Suppressor macrophage treated with lipopolysaccharide for 1 hour (primary cell): ENCODE measurements around the gene DHRS9.
A peak's percentile ranks its signal among the peaks of the same experiment; 100 is the strongest.

Experiments
- DNase-seq, 3 donors: peaks; one replicate each; pipeline ENCODE4 v3.0.0-alpha.2; 2020 to 2022

The DHRS9 gene

DNA sequence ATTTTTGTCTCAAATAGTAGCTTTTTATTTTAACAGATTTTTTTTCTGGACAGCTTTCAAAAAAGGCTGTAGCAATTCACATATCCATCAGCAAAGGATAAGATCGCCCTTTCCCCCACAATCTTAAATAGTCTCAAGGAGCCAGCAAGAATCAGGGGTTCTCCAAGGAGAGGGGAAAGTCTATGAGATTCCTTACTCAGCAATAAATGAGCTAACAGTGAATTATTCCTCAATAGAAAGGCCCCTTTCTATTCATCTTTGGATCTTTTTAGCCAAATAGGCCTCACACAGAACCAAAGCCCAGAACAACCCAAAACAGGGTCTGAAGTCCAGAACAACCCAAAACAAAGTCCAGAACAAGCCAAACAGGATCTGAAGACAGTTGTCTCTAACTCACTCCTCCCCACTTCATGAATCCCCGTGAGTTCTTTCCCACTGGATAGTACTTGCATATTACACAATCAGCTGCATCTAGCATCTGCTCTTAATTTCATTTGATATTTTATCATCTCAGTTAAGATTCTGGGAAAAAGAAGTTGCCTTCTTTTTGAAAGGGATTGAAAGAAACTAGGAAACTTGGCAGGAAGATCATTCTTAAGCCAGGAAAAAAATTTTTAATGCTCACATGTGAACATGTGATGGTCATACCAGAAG, 3.4 kb upstream of the DHRS9 start:
- DNase-seq: no peak

GRCh38 chr2:169066897-169067296, 2.5 kb upstream of the DHRS9 start:
- peak in 2 of 3 donors; percentile 39 to 53 for DNase-seq

DNA sequence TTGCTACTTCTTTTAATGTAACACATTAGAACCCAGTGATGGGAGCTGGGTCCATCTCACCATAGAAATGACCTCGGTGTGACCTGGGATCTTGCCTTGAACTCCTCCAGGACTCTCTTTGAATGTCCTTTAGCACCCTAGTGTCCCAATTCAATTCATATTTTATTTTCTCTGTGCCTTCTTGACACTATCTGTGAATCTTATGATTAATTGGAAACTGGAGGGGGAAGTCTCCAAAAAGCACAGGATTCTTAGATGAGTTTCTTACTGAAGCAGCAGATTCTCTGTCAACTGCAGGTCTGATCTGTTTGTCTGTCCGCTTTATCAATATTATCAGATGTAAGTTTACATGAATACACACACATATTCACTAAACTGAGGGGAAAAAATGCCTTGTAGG, 470 bp downstream of the DHRS9 start:
- DNase-seq: peak in 1 of 3 donors; percentile 53

- DNase-seq: peak in 2 of 3 donors; percentile 41 to 44
Measured at GRCh38 chr2:169071455-169071854, 2.1 kb downstream of the DHRS9 start.

- peak; percentile 72 to 93 (median 91) for DNase-seq
Measured at GRCh38 chr2:169072163-169072925, 3.0 kb downstream of the DHRS9 start.

DNA sequence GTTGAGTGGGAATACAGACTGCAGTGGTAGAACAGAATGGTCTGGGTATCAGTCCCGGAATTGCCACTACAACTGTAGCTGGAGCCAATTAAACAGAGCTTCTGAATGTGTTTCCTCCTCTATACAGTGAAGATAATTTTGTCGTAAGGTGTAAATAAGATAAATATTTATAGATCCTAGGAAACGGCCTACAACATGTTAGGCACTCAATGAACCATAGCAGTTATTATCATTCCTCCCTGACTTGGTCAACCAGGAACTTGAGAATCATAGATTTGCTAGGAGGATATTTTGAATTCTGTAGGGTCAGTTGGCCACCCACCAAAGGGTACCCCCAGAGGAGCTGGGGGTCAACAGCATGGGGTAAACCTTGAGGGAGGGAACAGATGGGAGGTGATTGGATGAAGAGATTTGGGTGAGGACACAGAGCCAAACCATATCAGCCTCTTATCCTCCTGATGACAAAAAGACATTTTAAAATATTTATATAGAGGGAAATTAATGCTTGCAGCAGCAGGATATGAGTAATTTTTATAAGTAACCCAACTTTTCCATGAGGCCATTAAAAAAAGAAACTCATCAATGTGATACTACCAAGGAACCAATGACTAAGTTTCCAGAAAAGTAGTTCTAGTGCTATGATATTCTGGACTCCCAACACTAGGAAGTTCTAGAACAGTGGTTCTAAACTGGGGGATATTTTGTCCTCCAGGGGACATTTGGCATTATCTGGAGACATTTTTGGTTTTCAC, 4.0 kb downstream of the DHRS9 start:
- peak in 2 of 3 donors; percentile 52 to 62 for DNase-seq

- DNase-seq: peak in 2 of 3 donors; percentile 26 to 33
Measured at GRCh38 chr2:169073963-169074751, 4.8 kb downstream of the DHRS9 start.

DNA sequence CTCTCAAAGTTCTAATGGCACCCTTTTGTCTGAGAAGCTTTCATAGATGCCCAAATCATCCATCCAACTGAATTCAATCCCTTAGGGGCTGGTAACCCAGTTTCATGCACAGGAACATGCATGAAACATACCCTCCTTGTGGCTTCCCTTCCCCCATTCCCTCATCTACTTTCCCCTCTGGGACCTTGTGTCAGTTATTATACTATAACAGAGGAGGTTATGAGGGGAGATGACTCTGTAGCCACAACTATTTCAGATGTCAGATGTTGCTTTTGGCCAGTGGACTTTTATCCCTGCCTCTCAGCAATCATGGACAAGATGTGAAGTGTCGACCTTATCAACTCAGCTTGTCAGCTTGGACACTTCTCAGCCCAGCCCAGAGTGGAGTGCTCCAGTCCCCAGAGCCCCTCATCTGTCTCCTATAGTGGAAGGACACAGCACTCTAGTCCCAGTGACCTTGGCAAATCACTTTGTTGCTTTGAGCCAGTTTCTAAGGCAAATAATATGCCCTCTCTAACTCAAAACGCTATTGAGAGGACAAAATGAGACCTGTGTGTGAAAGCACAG, 8.4 kb downstream of the DHRS9 start:
- no peak for DNase-seq

- DNase-seq: peak; percentile 60 to 74 (median 72)
Measured at GRCh38 chr2:169080250-169081069, 11.1 kb downstream of the DHRS9 start.

DNA sequence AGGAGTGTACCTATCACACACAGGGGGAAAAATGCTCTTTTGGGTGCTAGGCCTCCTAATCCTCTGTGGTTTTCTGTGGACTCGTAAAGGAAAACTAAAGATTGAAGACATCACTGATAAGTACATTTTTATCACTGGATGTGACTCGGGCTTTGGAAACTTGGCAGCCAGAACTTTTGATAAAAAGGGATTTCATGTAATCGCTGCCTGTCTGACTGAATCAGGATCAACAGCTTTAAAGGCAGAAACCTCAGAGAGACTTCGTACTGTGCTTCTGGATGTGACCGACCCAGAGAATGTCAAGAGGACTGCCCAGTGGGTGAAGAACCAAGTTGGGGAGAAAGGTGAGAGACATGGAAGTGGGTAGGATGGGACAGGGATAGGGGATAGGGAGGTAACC, 12.2 kb downstream of the DHRS9 start:
- no peak for DNase-seq

DNA sequence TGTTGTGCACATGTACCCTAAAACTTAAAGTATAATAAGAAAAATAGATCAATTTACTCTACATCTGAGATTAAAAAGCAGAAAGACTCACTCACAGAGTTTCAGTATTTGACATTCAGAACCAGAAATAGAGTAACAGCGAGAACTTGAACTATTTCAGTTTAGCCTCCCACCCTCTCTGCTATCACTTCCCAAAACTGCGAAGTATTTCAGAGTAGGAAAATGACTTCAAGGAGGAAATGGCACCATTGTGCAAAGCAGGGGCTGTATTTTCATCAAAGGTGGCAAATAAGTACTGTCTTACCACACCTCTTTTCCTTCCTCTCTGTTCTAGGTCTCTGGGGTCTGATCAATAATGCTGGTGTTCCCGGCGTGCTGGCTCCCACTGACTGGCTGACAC, 13.6 kb downstream of the DHRS9 start:
- peak; percentile 65 to 77 (median 75) for DNase-seq

DNA sequence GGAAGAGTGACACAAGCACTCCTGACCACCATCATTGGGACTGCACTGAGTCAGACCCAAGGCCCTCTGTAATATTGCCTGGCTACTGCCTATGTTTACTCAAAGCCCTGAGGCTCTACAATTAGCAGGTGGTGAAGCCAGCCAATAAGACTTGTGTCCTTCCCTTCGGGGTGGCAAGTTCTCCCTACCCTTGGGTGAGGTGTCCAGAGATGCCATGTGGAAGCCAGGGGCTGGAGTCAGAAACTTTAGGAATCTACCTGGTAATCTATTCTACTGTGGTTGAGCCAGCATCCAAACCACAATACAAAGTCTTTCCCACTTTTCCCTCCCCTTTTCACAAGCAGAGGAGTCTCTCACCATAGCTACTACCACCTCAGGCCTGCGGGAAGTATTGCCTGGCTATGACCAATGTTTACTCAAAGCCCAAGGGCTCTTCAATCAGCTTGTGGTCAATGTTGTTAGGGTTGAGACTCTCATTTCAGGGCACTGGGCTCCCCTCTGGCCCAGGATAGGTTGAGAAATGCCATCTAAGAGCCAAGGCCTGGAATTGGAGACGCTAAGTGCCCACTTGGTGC, 17.6 kb downstream of the DHRS9 start:
- no peak for DNase-seq

DNA sequence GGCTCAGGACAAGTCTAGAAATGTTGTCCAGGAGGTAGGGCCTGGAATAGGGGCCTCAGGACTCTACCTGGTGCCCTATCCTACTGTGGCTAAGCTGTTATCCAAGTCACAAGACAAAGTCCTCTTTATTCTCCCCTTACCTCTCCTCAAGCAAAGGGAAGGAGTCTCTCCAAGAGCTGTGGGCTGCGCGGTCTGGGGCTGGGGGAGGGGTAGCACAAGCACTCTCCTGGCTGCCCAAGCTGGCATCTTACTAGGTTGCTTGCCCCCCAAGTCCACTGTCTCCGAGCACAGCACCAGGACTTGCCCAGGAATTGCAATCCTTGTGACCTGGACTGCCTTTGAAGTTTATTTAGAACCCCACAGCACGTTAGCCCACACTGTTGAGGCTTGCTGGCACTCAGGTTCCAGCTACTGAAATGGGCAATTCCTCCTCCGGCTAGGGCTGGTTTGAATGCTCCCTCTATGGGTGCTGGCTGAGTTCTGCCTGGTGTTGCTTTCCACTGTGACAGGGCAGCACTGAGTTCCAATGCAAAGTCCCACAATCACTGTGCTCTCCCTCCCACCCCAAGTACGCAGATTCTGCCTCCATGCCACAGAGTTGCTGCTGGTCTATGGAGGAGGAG, 18.5 kb downstream of the DHRS9 start:
- DNase-seq: no peak

DNA sequence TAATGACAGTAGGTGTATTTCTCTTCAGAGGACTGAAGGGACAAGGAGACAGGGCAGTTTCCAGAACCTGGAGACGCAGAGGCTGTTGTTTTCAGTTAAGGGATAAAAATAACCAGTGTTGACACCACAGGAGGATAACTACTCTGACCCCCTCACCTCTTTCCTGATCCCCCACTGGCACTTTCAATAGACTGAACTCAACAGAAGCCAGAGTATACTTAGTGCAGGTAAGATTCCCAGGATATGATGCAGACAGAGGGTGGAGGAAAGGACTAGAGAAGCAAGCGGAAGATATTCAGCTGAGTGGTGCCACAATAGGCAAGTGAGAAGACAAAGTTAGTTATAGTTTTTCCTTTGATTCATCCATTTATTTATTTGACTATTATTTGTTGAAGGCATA, 19.8 kb downstream of the DHRS9 start:
- DNase-seq: no peak

DNA sequence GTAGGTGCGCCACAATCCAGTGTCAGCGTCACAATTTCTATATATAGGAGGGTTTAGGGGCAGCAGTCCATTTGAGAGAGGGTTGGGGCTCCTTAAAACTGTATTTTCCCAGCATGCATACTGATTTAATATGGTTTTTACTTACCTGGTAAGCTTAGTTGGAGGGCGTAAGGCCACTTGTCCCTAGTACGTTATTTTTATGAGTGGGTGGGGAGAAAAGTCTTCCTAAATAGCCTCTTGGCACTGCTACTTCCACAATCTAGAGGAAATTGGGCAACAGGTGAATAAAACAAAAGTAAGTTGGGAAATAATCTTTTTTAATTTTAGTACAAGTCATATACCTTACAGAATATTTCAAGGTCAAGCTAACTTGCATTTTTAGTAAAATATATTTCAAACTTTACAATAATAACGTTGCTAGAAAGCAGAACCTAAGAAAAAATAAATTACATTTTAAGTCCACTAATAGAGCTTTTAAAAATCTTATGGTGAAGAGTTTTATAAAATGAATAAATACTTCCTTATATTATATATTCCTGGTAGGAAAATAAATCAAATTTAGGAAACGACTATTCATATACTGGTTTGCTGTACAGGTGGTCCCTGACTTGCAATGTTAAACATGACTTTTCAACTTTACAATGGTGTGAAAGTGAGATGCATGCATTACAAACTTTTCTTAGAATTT, 20.9 kb downstream of the DHRS9 start:
- DNase-seq: peak; percentile 42 to 73 (median 64)

DNA sequence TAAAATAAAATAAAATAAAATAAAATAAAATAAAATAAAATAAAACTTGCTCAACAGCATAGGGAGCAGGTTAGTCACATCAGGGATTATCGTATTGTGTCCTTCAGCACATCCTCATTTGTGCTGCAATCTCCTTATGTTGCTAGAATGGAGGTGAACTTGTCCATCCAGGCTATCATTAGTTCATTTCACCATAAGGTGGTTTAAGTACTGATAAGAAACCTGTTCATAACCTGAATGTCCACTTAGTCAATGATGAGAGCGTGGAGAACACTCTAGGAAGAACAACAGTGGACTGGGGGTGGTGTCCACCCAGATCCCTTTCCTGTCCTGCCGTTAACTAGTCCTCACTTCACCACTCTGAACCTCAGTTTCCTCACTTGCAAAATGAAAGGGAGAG, 21.9 kb downstream of the DHRS9 start:
- no peak for DNase-seq

GRCh38 chr2:169091761-169092519, 22.6 kb downstream of the DHRS9 start:
- DNase-seq: no peak

DNA sequence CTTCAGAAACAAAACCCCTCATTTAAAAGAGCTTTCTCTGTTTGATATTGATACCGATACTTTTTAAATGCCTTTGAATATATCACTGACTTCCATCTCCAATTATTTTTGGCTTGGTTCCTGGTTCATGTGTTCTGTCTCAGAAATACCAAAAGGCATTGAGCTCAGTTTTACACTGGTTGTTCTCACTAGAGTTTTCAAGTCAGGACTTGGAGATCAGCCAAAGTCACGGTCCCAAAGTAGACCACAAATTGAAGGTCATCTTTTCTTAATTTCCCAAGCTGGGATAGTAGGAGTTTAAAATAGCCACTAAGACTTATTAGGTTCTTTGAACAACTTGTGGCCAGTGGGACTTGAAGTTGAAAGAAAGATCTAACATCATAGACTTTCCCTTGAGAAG, 24.2 kb downstream of the DHRS9 start:
- DNase-seq: no peak

DNA sequence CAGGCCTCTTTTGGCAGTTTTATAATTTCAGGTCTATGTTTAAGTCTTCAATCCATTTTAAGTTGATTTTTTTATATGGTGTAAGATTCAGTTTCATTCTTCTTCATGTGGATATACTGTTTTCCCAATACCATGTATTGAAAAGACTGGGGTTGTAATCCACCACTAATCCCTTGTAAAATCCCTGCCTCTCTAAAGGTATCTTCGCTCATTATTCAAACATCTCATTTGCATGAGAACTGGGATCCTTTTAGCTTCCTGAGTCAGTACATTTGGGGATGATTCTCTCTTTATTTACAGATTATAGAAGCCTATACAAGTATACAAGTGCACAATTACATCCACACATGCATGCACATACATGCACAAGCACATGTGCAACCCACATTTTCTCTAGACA, 25.3 kb downstream of the DHRS9 start:
- DNase-seq: no peak
